ENCODE data around the gene TRAF1.

- no peak for TF ChIP-seq CTCF (IDR thresholded peaks at IDR 0.05)
- TF ChIP-seq POLR2A (IDR thresholded peaks at IDR 0.05) = no peak
Observed at GRCh38 chr9:120867676-120868338, 58.8 kb downstream of the TRAF1 start.
